Measurements from ENCODE around the gene HERC3.

- no peak for TF ChIP-seq GATA3 (IDR thresholded peaks at IDR 0.05; ENCODE audit: low read depth, low read length)
- TF ChIP-seq GATA2 (IDR thresholded peaks at IDR 0.05; ENCODE audit: low read depth, low read length): no peak
These were observed 82.7 kb downstream of the HERC3 start for GRCh38 chr4:88674979-88675378.

All from SH-SY5Y (cell line).